ENCODE results near the gene GNAI2.

DNA sequence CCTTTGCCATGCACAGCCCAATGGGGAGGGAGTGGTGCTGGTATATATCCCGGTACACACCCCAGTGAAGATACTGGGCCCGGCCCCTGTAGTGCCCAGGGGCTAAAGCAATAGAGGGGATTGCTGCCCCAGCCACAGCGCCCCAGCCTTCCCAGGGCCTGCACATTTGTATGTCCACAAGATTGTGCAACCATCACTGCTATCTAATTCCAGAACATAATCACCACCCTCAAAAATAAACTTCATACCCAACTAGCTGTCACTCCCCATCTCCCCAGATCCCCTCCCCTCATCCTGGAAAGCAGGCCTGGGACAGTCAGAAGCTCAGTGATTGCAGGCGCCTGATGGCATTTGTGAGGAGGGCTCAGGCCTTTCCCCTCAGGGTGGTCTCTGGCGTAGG, 13.5 kb downstream of the GNAI2 start:
- TF ChIP-seq, protein P1, sequence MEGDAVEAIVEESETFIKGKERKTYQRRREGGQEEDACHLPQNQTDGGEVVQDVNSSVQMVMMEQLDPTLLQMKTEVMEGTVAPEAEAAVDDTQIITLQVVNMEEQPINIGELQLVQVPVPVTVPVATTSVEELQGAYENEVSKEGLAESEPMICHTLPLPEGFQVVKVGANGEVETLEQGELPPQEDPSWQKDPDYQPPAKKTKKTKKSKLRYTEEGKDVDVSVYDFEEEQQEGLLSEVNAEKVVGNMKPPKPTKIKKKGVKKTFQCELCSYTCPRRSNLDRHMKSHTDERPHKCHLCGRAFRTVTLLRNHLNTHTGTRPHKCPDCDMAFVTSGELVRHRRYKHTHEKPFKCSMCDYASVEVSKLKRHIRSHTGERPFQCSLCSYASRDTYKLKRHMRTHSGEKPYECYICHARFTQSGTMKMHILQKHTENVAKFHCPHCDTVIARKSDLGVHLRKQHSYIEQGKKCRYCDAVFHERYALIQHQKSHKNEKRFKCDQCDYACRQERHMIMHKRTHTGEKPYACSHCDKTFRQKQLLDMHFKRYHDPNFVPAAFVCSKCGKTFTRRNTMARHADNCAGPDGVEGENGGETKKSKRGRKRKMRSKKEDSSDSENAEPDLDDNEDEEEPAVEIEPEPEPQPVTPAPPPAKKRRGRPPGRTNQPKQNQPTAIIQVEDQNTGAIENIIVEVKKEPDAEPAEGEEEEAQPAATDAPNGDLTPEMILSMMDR (conservative IDR thresholded peaks at IDR 0.05; ENCODE audit: low read length), result no peak
- no peak for TF ChIP-seq EZH2phosphoT487 (IDR thresholded peaks at IDR 0.05; ENCODE audit: borderline replicate concordance)
